Colonic mucosa (tissue), 4 donors: ENCODE data around the gene PHOX2A. TPM values are rescaled to one million over a fixed set of nuclear protein-coding genes. Genes with fewer than 3 reads are reported as not detected.
A peak's percentile ranks its signal among the peaks of the same experiment; 100 is the strongest.

ENCODE experiments used
- DNase-seq: peaks from one replicate; pipeline ENCODE4 v3.0.0-alpha.2; 2020
- H3K27ac ChIP-seq: fragments of 200-600 bp; one replicate; pipeline ENCODE4 v1.8.0; 2021
- H3K27me3 ChIP-seq: fragments of 200-600 bp; one replicate; pipeline ENCODE4 v1.8.0; 2021
- H3K36me3 ChIP-seq: fragments of 200-600 bp; one replicate; pipeline ENCODE4 v1.8.0; 2021
- H3K4me1 ChIP-seq: fragments of 200-600 bp; one replicate; pipeline ENCODE4 v1.8.0; 2021; ENCODE audit warnings: mild to moderate bottlenecking
- H3K4me3 ChIP-seq: fragments of 200-600 bp; one replicate; pipeline ENCODE4 v1.8.0; 2021
- H3K9ac ChIP-seq, 2 donors: one replicate each; pipeline ENCODE4 v1.7.0; 2013; ENCODE audit warnings: control low read depth in 2 of 2, low read depth in 2 of 2, low read length in 2 of 2
- H3K9me3 ChIP-seq: fragments of 200-600 bp; one replicate; pipeline ENCODE4 v1.8.0; 2021
- intact Hi-C: fragments of 100-400 bp; cut with DNase I; formaldehyde crosslinking; loops from one replicate; pipeline ENCODE4 v1.14.1; 2022
- total RNA-seq, 2 donors: library from RNA; stranded (reverse); fragmentation: NEBNext Ultra II Directional in 1 of 2; extraction: Animal tissue kit (Norgen Biotek cat#: 25700) in 1 of 2; gene quantifications; one replicate each; pipeline ENCODE4 v1.2.1, GENCODE V29; 2021
- TF ChIP-seq, protein P1 (sequence below): fragments of 200-600 bp; IDR thresholded peaks from one replicate; pipeline ENCODE4 v1.8.0; 2022; ENCODE audit warnings: antibody characterized with exemption, mild to moderate bottlenecking
- donor health status: healthy.
- donor health status: DM: no; HTN: no; CAD: no.
- donor health status: DM: no; HTN: no; CAD: no.

Gene PHOX2A
- total RNA-seq, 2 donors from 2014 or later, result 0.27 to 0.37 TPM

DNA sequence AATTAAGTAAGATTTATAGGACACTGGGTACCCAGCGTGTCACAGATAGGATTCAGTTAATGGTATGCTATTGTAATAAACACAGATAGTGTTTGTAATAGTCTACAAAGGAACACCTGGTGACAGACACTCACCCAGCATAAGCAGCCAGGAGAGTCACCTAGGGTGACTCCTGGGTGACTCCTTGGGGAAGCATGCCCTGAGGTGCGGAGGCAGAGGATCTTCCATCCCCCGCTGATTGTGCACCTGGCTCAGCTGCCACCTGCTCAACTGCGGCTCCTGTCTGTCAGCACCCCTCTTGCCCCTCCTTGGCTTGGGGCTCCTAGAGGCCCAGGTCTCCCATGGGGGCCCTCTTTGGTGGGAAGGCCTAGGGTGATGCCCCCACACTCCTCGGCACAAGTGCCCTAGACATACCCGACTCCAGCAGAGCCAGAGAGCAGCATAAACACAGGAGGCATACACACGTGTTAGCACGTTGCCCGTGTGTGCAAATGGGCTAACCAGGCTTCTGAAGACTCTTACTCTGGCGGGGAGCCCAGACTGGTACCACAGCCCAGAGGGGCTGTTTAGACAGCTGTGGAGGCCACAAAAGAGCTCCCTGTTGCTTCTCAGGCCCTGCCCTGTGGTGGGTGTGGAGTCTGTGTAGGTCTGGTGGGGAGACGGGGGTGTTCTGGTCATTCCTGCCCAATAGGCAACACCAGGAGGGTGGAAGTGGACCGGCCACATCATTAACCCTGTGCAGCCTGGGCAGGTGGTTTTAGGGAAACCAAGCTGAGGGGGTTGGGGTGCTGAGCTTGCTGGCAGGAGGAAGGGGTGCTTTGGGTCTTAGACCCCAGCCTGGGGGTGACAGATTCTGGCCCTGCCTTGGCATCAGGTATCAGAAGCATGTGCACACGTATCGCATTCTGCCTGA is 16.4 kb downstream of the PHOX2A start:
- peaks cover 23% of the 10 kb centered on the region for H3K36me3 ChIP-seq
- no peak for DNase-seq
- no peaks in the 10 kb centered on the region for H3K9me3 ChIP-seq
- no peak overlapping the region for H3K9ac ChIP-seq
- H3K27ac ChIP-seq, result no peak overlapping the region
- H3K4me1 ChIP-seq, result no peaks in the 10 kb centered on the region
- TF ChIP-seq, protein P1, sequence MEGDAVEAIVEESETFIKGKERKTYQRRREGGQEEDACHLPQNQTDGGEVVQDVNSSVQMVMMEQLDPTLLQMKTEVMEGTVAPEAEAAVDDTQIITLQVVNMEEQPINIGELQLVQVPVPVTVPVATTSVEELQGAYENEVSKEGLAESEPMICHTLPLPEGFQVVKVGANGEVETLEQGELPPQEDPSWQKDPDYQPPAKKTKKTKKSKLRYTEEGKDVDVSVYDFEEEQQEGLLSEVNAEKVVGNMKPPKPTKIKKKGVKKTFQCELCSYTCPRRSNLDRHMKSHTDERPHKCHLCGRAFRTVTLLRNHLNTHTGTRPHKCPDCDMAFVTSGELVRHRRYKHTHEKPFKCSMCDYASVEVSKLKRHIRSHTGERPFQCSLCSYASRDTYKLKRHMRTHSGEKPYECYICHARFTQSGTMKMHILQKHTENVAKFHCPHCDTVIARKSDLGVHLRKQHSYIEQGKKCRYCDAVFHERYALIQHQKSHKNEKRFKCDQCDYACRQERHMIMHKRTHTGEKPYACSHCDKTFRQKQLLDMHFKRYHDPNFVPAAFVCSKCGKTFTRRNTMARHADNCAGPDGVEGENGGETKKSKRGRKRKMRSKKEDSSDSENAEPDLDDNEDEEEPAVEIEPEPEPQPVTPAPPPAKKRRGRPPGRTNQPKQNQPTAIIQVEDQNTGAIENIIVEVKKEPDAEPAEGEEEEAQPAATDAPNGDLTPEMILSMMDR, result no peak
- H3K27me3 ChIP-seq, result no peaks in the 10 kb centered on the region
- intact Hi-C loops, result loop anchor here (5.0 kb wide), 1 partner anchor 45 kb away; no protein-coding TSS in a partner anchor
- H3K4me3 ChIP-seq, result no peak overlapping the region

GRCh38 chr11:72226701-72227100 is 17.3 kb downstream of the PHOX2A start:
- Histone ChIP-seq H3K9ac (no peak overlapping the region), H3K4me3 (no peak overlapping the region), H3K27ac (no peak overlapping the region), H3K27me3 (no peaks in the 10 kb centered on the region), H3K9me3 (no peaks in the 10 kb centered on the region), H3K4me1 (no peaks in the 10 kb centered on the region), H3K36me3 (peaks cover 17% of the 10 kb centered on the region)
- TF ChIP-seq, protein P1, result no peak
- DNase-seq, result no peak
- intact Hi-C loops, result loop anchor here (5.0 kb wide), 1 partner anchor 44 kb away; no protein-coding TSS in a partner anchor

DNA sequence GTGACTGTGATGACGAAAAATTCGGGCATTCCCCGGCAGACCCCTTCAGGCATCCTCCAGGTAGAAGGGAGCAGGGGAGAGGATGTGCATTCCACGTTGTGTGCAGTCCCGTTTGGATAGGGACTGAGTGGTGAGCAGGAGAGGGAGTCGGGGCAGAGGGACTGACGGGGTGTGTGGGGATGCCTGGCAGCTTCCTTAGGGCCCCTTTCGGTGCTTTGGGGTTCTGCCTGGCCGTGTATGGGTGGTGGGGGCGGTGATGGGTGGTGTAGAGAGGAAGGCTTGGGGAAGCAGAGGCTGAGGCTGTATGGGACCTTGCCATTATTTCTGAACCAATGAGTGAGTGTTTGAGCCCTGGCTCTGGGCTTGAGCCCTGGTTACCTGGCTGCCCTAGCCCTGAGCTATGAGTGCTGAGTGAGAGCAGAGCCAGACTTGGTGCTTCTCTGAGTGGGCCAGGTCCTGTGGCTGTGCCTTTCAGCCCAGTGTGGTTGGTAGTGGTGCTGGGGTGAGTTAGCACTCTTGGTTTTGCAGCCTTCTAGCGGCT is 18.5 kb downstream of the PHOX2A start:
- H3K36me3 ChIP-seq, result peaks cover 6% of the 10 kb centered on the region
- intact Hi-C loops, result loop anchor here (5.0 kb wide), 1 partner anchor 43 kb away; no protein-coding TSS in a partner anchor
- TF ChIP-seq, protein P1, result no peak
- no peaks in the 10 kb centered on the region for H3K4me1 ChIP-seq
- no peaks in the 10 kb centered on the region for H3K9me3 ChIP-seq
- DNase-seq, result no peak
- peak overlapping the region; percentile 98 for H3K27ac ChIP-seq
- peak overlapping the region; percentile 76 to 91 for H3K9ac ChIP-seq
- peak overlapping the region; percentile 75 for H3K4me3 ChIP-seq
- no peaks in the 10 kb centered on the region for H3K27me3 ChIP-seq

- H3K9ac ChIP-seq, result peak within 1 kb of the TSS; percentile 91 to 97
- peaks cover 6% of the 10 kb centered on the region for H3K36me3 ChIP-seq
- DNase-seq, result peak; percentile 65
- intact Hi-C loops, result loop anchor here (5.0 kb wide), 1 partner anchor 42 kb away; no protein-coding TSS in a partner anchor
- H3K9me3 ChIP-seq, result no peaks in the 10 kb centered on the region
- H3K27me3 ChIP-seq, result no peaks in the 10 kb centered on the region
- TF ChIP-seq, protein P1, result no peak
- peak within 1 kb of the TSS; percentile 75 for H3K4me3 ChIP-seq
- H3K27ac ChIP-seq, result peak within 1 kb of the TSS; percentile 98
- H3K4me1 ChIP-seq, result no peaks in the 10 kb centered on the region
These were observed 19.2 kb downstream of the PHOX2A start, which contains the start of gene INPPL1 for GRCh38 chr11:72224564-72225410. Gene INPPL1, plus strand, starts transcription at chr11:72224767. Its CDS starts 218 bp downstream, at chr11:72224985.
